DMS153 treated with DMSO at 0.1 percent for 48 hours (cell line): ENCODE measurements around the gene UNC5C.

Experiments
- DNase-seq: peaks from one replicate; lab custom pipeline; 2025; ENCODE audit not compliant: unreplicated experiment; lab: John Stamatoyannopoulos, UW

UNC5C gene

DNA sequence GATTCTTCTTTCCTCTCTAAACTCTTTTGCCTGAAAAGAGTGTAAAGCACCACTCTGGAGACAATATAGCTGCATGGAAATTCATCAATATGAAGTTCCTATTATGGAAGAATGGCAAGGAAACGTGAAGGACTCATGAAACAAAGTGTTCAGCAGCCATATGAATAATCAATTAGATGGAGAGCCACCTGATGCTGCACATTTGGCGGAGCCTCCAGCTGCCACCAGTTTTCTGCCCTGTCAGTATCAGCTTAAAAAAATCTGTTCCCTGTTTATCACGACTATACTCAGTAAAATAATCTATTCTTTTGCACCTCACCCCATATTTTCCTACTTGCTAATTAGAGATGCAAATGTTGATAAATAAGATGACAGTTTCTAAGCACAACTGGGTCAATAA lies 276.0 kb downstream of the UNC5C start:
- DNase-seq: no peak

- DNase-seq: no peak
Measured at GRCh38 chr4:95272036-95272435, 276.7 kb downstream of the UNC5C start.

- DNase-seq: no peak
Measured at GRCh38 chr4:95268819-95269565, 279.8 kb downstream of the UNC5C start.

DNA sequence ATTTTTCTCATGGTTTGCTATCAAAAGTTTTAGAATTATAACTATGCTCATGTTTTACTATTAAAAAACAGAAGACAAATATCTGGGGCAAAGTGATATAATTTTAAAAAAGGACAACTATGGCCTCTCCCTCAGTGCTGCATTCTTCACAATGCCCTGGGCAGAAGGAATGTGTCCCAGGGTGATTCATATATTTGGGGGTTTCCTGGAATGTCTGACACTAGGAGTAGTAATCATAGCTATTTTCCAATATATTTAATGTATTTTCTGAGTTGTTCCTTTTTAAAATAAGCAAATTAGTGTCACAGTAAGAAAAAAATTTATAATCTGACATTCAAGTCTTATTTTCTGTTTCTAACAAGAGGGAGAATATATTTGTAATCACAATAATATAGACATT lies 281.7 kb downstream of the UNC5C start:
- DNase-seq: no peak

DNA sequence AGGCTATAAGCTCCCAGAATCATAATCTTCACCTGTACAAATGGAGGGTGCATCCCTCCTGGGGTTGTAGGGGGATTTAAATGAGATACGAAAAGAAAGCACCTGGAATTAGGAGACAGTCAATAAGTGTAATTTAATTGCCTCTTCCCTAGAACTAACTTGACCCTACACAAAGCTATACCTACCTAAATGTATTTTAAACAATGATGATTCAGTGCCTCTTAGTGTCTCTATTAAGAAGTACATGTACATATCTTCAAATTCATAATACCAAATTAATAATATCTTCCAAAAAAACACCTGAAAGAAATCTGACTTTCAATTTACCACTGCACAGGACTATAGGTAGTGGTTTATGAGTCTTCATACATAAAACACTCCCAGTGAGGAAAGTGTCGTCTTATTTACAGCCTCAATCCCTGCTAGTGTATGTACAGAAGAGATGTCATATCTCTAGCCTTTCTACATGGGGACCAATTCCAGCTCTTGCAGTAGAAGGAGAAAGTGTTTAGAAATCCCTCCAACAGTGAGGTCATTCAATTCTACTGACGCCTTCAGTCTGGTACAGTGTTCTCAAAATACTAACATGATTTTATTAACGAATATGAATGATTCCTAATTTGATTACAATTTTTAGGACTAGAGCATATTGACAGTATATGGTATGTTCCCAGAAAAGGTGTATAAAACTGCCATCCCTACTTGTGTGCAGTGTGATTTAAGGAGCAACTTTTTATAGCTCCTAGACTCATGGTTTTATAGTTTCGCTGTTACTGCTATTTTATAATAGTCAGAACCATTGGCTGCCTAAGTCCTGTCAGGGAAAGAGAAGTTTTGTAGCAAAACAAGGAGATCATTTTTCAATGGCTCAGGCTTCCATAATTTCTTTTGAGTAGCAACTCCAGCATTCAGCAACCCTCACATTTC lies 282.7 kb downstream of the UNC5C start:
- DNase-seq: no peak

DNA sequence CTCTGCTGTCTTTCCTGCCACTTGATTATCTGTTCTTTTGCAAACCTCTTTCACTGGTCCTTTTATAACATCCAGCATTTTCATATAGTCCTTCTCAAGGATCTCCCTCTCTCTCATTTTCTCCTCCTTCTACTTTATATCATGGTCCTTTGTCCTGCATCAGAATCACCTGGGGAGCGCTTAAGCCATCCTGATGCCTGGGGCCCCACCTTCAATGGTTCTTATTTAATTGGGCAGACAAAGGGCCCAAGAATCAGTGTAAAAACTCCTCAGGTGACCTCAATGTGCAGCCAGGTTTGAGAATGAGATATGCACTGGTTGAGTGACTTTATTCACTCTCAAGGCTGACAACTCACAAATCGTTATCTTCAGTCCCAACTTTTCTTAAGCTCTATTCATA lies 283.9 kb downstream of the UNC5C start:
- no peak for DNase-seq

- DNase-seq: no peak
Measured at GRCh38 chr4:95263960-95264359, 284.8 kb downstream of the UNC5C start.

DNA sequence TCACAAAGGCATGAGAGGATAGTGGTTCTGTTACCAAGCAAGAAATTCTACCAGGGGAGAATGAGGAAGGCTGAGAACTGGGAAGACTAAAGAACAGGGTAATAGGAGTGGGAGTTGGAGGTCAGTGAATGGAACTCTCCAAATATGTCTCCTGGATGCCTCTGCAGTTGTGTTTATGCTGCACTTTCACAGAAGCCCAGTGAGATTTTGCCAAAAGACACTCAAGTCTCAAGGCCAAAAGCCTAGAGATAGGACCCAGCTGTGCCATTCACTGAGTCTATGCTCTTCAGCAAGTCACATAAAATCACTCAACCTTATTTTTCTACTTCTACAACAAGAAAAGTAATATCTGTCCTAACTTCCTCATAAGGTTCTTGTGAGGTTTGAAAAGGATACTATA lies 285.4 kb downstream of the UNC5C start:
- no peak for DNase-seq

GRCh38 chr4:95256108-95256835 lies 292.5 kb downstream of the UNC5C start:
- no peak for DNase-seq

DNA sequence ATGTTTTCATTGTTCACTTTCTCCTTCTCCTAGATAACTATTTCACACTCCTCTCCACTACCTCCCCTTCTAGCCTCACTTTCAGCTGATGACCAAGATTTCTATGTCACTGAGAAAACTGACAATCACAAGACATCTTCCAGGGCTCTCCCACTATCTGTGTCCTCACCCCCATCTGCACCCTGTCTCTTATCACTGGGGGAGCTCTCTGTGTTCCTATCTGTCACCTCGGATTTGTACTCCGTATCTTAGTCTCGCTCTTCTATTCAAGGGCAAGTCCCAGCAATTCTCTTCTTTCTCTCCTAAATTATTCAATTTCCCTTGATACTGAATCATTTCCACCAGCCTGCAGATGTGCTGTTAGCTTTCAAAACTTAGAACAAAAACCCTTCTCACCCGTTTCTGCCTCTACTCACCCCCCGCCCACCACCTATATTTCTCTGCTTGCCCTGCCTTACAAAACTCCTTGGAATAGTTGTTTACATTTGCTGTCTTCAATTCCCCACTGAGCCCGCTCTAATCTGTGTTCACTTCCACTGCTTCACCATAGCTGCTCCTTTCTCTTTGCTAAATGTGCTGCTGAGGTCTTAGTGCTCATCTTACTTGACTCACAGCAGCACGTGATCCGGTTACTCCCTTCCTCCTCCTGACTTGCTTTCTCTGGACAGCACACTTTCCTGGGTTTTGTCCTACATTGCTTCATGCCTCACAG lies 293.2 kb downstream of the UNC5C start:
- DNase-seq: no peak

DNA sequence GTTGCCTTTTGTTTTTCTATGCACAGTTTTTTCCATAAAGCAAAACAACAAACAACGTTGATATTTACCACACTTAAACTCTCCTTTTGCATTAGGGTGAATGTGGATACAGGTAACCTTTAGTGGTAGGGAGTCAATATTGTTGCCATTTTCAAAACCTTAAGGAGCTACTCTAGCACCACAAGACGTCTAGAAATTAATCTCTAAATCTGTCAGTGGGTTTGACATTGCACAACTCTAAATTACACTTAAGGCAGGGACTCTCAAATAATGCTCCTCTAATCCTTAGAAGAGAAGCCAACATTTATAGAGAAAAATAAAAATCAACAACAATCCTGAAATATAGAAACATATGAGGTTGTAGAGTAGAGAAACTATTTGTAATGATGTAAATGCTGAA lies 297.2 kb downstream of the UNC5C start:
- no peak for DNase-seq

GRCh38 chr4:95250544-95251137 lies 298.1 kb downstream of the UNC5C start:
- DNase-seq: no peak

DNA sequence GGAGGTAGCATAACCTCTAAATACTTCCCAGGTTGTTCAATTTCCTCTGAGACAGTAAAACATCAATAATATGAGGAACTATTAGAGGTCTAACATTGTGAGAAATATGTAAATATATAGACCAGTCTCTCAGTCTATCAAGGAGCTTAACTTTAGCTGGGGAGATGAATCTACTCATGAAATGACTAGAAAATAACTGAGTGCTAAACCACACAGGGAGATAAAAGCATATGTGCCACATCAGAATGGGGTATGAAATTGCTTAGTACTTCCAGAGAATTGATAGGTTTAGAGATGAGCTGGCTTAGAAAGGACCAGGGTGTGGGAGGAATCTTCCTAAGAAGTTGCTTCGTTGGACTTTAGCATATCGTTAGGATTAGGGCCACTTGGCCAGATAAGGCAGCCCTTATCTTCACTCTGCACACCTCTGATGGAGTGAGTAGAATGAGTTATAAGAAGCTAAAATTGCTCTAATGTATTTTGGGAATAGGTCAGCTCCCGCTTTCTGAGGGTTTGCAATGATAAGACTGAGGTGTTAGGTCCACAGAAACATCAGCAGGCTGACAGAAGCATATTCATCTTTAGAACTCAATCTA lies 299.2 kb downstream of the UNC5C start:
- no peak for DNase-seq

DNA sequence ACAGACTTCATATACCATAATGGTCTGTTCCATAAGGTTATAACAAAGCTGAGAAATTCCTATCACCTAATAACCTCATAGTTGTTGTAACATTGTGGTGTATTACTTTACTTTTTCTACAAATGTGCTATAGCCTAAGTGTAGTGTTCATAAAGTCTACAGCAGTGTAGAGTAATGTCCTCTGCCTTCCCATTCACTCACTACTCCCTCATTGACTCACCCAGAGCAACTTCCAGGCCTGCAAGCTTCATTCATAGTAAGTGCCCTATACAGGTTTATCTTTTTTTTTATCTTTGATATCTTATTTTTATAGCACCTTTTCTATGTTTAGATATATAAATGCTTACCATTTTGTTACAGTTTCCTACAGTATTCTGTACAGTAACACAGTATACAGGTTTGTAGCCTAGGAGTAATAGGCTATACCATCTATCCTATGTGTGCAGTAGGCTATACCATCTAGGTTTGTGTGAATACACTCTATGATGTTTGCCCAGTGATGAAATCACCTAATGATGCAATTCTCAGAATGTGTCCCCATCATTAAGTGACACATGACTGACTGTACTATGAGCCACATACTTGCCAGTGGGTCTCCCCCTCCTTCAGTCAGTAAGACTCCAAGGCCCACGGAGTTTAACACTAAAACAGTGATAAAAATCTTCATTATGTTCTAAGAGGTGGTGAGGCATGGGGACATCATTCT lies 299.9 kb downstream of the UNC5C start:
- DNase-seq: no peak

- no peak for DNase-seq
Measured at GRCh38 chr4:95243892-95244291, 304.9 kb downstream of the UNC5C start.

DNA sequence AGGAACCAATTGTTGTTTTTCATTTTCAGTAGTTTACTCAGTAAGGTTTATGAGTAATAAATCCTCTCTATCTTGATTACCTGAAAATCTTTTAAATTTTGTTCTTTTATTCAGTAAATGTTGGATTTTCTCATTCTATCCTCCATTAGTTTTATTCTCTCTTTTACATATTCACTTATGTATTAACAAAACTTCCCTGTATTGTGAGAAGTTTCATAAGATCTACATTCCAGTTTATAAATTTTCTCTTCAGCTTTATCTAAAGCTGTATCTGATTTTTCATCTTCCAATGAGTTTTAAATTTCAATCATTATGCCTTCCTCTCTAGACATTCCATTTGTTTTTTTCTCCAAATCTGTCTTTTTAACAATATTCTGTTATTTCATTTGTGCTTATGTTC lies 310.2 kb downstream of the UNC5C start:
- no peak for DNase-seq

DNA sequence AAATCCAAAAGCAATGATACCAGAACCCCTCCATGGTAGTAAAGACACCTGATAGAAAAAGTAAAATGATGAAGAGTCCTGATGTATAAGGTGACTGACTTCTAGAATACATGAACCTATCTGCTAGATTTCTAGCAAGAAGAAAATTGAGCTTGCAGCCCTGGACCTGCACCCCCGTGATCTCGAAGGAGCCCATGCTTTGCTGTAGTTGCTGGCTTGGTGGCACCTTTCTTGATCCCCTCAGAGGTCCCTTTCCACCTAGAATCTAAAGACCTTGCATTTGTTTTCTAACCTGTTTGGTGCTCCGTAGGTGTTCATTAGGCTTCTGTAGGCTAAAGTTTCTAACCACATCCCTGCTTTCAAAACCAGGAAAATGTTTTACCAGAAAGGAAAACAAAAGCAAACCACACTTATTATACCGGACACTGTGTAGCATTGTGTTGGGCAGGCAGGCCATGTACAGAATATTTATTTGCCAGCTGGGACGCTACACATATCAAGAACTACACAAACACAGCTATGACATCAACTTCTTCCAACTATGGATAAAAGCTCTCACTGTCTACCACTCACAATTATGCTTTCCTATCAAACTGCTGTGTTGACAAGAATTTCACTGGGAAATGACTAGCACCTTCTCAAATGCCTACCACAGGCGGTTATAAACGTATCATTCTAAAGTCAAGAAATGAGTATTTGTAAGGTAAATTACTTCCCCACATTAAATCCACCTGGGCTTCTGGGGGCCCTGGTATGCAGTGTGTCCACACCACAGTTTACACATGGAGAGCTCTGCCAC lies 316.2 kb downstream of the UNC5C start:
- DNase-seq: no peak

- DNase-seq: no peak
Measured at GRCh38 chr4:95231681-95232080, 317.1 kb downstream of the UNC5C start.

- DNase-seq: no peak
Measured at GRCh38 chr4:95225849-95226248, 322.9 kb downstream of the UNC5C start.
